GM12873 (cell line): Measurements from ENCODE around the gene PDE8A.

Experiments
- TF ChIP-seq, protein P1 (sequence below): IDR thresholded peaks from 2 replicates; pipeline ENCODE4 v1.5.1; 2012; ENCODE audit warnings: low read depth, mild to moderate bottlenecking, moderate library complexity, low read length, control low read depth; ENCODE audit not compliant: insufficient read depth; ENCODE audit errors: missing control alignments

The PDE8A gene

DNA sequence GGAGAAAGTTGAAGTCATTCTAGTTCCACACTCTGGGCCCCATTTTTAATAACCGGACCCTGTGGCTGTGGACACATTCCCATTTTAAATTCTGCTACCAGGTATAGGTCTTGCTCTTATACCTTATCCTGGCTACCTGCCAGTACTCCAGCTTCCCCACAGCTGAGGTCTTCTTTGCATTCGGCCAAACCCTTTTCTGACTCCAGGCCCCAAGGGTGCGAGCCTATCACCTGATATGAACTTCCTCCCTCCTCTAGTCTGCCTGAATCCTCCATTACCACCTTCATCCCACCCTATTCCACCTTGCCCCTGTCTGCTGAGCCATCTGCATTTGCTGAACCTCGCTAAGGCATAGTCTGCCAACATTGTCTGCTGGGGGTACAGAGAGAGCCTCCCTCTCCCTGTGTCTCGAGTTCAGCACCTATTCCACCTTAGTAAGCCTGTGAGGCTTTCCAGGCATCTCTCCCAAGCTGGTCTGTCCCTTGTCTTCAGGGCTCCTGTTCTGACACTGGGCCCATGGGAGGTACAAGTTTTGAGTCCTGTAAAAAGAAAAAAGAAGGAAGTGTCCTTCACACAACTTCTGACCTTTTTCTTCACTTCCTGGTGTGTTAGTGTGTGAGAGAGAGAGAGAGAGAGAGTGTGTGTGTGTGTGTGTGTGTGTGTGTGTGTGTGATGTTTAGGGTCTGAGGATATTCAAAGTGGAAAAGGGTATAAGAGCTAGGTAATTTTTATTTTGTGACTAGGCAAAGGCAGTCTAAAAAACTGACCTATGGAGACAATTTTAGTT is 27.0 kb downstream of the PDE8A start:
- TF ChIP-seq, protein P1, sequence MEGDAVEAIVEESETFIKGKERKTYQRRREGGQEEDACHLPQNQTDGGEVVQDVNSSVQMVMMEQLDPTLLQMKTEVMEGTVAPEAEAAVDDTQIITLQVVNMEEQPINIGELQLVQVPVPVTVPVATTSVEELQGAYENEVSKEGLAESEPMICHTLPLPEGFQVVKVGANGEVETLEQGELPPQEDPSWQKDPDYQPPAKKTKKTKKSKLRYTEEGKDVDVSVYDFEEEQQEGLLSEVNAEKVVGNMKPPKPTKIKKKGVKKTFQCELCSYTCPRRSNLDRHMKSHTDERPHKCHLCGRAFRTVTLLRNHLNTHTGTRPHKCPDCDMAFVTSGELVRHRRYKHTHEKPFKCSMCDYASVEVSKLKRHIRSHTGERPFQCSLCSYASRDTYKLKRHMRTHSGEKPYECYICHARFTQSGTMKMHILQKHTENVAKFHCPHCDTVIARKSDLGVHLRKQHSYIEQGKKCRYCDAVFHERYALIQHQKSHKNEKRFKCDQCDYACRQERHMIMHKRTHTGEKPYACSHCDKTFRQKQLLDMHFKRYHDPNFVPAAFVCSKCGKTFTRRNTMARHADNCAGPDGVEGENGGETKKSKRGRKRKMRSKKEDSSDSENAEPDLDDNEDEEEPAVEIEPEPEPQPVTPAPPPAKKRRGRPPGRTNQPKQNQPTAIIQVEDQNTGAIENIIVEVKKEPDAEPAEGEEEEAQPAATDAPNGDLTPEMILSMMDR, result no peak

GRCh38 chr15:85009435-85009834 is 27.8 kb downstream of the PDE8A start:
- TF ChIP-seq, protein P1, result no peak

- TF ChIP-seq, protein P1, result no peak
These were observed 28.4 kb downstream of the PDE8A start for GRCh38 chr15:85010071-85010385.

GRCh38 chr15:85010386-85011159 is 28.9 kb downstream of the PDE8A start:
- TF ChIP-seq, protein P1, result no peak

- TF ChIP-seq, protein P1, result no peak
These were observed 29.5 kb downstream of the PDE8A start for GRCh38 chr15:85011160-85011571.

- TF ChIP-seq, protein P1, result no peak
These were observed 32.1 kb downstream of the PDE8A start for GRCh38 chr15:85013785-85014184.

GRCh38 chr15:85014932-85015331 is 33.3 kb downstream of the PDE8A start:
- TF ChIP-seq, protein P1, result no peak
